CD1c-positive myeloid dendritic cell (primary cell): ENCODE measurements around the gene GGT7.
"Not testable (repeated sequence)": the region's sequence is repeated elsewhere in the genome, so short reads cannot be mapped to it uniquely, and the experiment has no call there.

ENCODE experiments used
- DNase-seq: peaks from one replicate; pipeline ENCODE4 v3.0.0-alpha.2; 2016; ENCODE audit errors: extremely low spot score

GGT7 gene

GRCh38 chr20:34848597-34848996 is 24.1 kb downstream of the GGT7 start:
- DNase-seq = no peak

GRCh38 chr20:34843421-34843820 is 29.2 kb downstream of the GGT7 start:
- DNase-seq = no peak

GRCh38 chr20:34842143-34842542 is 30.5 kb downstream of the GGT7 start:
- DNase-seq = no peak

- peak; percentile 72 for DNase-seq
Measured at GRCh38 chr20:34834459-34834893, 38.2 kb downstream of the GGT7 start.

GRCh38 chr20:34831936-34832335 is 40.7 kb downstream of the GGT7 start:
- no peak for DNase-seq

- no peak for DNase-seq
Measured at GRCh38 chr20:34829191-34829590, 43.5 kb downstream of the GGT7 start.

- peak; percentile 84 for DNase-seq
Measured at GRCh38 chr20:34825530-34826362, 46.9 kb downstream of the GGT7 start, which contains the start of gene NCOA6. NCOA6 (minus strand) TSS chr20:34825651; CDS start chr20:34782355, 43,296 bp downstream.

GRCh38 chr20:34824806-34825529 is 47.7 kb downstream of the GGT7 start:
- peak; percentile 77 for DNase-seq

- DNase-seq = peak; percentile 44
Measured at GRCh38 chr20:34824452-34824805, 48.2 kb downstream of the GGT7 start.

GRCh38 chr20:34824026-34824425 is 48.6 kb downstream of the GGT7 start:
- no peak for DNase-seq

- no peak for DNase-seq
Measured at GRCh38 chr20:34820805-34821578, 51.7 kb downstream of the GGT7 start.

- no peak for DNase-seq
Measured at GRCh38 chr20:34817801-34818200, 54.9 kb downstream of the GGT7 start.

- no peak for DNase-seq
Measured at GRCh38 chr20:34817072-34817471, 55.6 kb downstream of the GGT7 start.

- no peak for DNase-seq
Measured at GRCh38 chr20:34815636-34816035, 57.0 kb downstream of the GGT7 start.

- DNase-seq = no peak
Measured at GRCh38 chr20:34808583-34808982, 64.1 kb downstream of the GGT7 start.

GRCh38 chr20:34807944-34808465 is 64.7 kb downstream of the GGT7 start:
- DNase-seq = not testable (repeated sequence)

- no peak for DNase-seq
Measured at GRCh38 chr20:34806255-34806654, 66.4 kb downstream of the GGT7 start.

- no peak for DNase-seq
Measured at GRCh38 chr20:34798871-34799270, 73.8 kb downstream of the GGT7 start.

GRCh38 chr20:34798328-34798727 is 74.3 kb downstream of the GGT7 start:
- no peak for DNase-seq

- no peak for DNase-seq
Measured at GRCh38 chr20:34797012-34797995, 75.4 kb downstream of the GGT7 start.
